GM12875 (cell line): ENCODE results near the gene EXOC6B.

Experiments
- H3K4me3 ChIP-seq: one replicate; pipeline ENCODE4 v1.5.1; 2011; ENCODE audit warnings: low read depth, low read length, control low read depth
- CTCF ChIP-seq: IDR thresholded peaks from 2 replicates; pipeline ENCODE4 v1.5.1; 2011; ENCODE audit warnings: low read depth, mild to moderate bottlenecking, control low read depth, inconsistent platforms, low read length, moderate library complexity, borderline replicate concordance; ENCODE audit not compliant: insufficient read depth

Gene EXOC6B

GRCh38 chr2:72204786-72205503 lies 620.9 kb downstream of the EXOC6B start:
- TF ChIP-seq CTCF = no peak
- H3K4me3 ChIP-seq = no peak overlapping the region

- TF ChIP-seq CTCF = no peak
These were observed 621.6 kb downstream of the EXOC6B start for GRCh38 chr2:72204156-72204785.

GRCh38 chr2:72198532-72199241 lies 627.1 kb downstream of the EXOC6B start:
- TF ChIP-seq CTCF = no peak

More at GRCh38 chr2:72204156-72204785, 621.6 kb downstream of the EXOC6B start:
- H3K4me3 ChIP-seq = no peak overlapping the region

GRCh38 chr2:72193723-72194122 lies 632.1 kb downstream of the EXOC6B start:
- TF ChIP-seq CTCF = no peak
- H3K4me3 ChIP-seq = no peak overlapping the region

More at GRCh38 chr2:72198532-72199241, 627.1 kb downstream of the EXOC6B start:
- H3K4me3 ChIP-seq = no peak overlapping the region

GRCh38 chr2:72191441-72191840 lies 634.4 kb downstream of the EXOC6B start:
- no peak overlapping the region for H3K4me3 ChIP-seq
- TF ChIP-seq CTCF = no peak

- no peak overlapping the region for H3K4me3 ChIP-seq
- TF ChIP-seq CTCF = no peak
These were observed 640.6 kb downstream of the EXOC6B start for GRCh38 chr2:72185206-72185605.
